IPS DF 6.9 (cell line): ENCODE results near the gene CAP2.
"Not testable (repeated sequence)": the region's sequence is repeated elsewhere in the genome, so short reads cannot be mapped to it uniquely, and the experiment has no call there.

Experiments used
- DNase-seq: peaks from one replicate; pipeline ENCODE4 v3.0.0-alpha.2; 2013; ENCODE audit warnings: low read depth, low spot score
- H3K27ac ChIP-seq: one replicate; pipeline ENCODE4 v1.5.1; 2013; ENCODE audit warnings: low read length, control low read depth
- H3K27me3 ChIP-seq: 2 replicates; pipeline ENCODE4 v1.6.1; 2013; ENCODE audit warnings: mild to moderate bottlenecking, low read length; ENCODE audit not compliant: control insufficient read depth, insufficient read depth
- H3K36me3 ChIP-seq: 2 replicates; pipeline ENCODE4 v1.6.1; 2013; ENCODE audit warnings: low read length; ENCODE audit not compliant: control insufficient read depth, insufficient read depth
- H3K4me1 ChIP-seq: 2 replicates; pipeline ENCODE4 v1.6.1; 2013; ENCODE audit warnings: low read length; ENCODE audit not compliant: control insufficient read depth, insufficient read depth
- H3K4me3 ChIP-seq: 2 replicates; pipeline ENCODE4 v1.5.1; 2013; ENCODE audit warnings: mild to moderate bottlenecking, low read length
- H3K9me3 ChIP-seq: 2 replicates; pipeline ENCODE4 v1.6.1; 2013; ENCODE audit warnings: low read length, inconsistent platforms; ENCODE audit not compliant: control insufficient read depth, insufficient read depth
- WGBS: extraction: QIAGEN DNeasy Blood & Tissue Kit; methylation state at CpG from one replicate; pipeline ENCODE4 v1.1.7; 2013; ENCODE audit warnings: mixed read lengths, missing lambda C conversion rate; ENCODE audit not compliant: insufficient read length, insufficient coverage; 5-methylcytosine and 5-hydroxymethylcytosine counted together

The CAP2 gene

GRCh38 chr6:17511580-17511979 lies 118.2 kb downstream of the CAP2 start:
- WGBS, result no CpG with 5 or more reads among the region's 7 CpGs
- H3K4me3 ChIP-seq, result no peak overlapping the region

DNA sequence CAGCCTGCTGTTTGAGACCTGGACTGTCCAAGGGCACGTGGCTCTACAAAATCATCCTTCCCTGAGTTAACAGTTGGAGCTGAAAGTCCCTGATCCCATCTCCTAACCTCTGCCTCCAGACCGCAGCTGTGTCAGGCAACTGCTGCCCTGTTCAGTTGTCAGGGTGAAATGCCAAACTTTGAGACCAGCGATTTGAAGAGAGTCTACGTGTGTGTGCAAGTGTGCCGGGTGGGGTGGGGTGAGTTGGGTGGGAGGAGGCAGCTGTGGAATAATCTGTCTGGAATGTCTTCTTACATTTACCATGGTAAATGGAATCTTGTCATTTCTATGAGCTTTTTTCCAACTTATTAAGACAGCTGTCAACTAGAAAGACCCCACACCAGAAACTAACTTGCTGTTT lies 125.7 kb downstream of the CAP2 start:
- no CpG with 5 or more reads among the region's 5 CpGs for WGBS
- no peak for DNase-seq
- H3K27me3 ChIP-seq, result no peaks in the 10 kb centered on the region
- no peaks in the 10 kb centered on the region for H3K4me1 ChIP-seq
- no peak overlapping the region for H3K4me3 ChIP-seq
- no peaks in the 10 kb centered on the region for H3K9me3 ChIP-seq
- no peaks in the 10 kb centered on the region for H3K36me3 ChIP-seq
- H3K27ac ChIP-seq, result no peak overlapping the region

More at GRCh38 chr6:17511580-17511979, 118.2 kb downstream of the CAP2 start:
- H3K27me3 ChIP-seq, result no peaks in the 10 kb centered on the region
- H3K36me3 ChIP-seq, result no peaks in the 10 kb centered on the region
- no peaks in the 10 kb centered on the region for H3K9me3 ChIP-seq
- DNase-seq, result no peak
- no peak overlapping the region for H3K27ac ChIP-seq
- H3K4me1 ChIP-seq, result no peaks in the 10 kb centered on the region

DNA sequence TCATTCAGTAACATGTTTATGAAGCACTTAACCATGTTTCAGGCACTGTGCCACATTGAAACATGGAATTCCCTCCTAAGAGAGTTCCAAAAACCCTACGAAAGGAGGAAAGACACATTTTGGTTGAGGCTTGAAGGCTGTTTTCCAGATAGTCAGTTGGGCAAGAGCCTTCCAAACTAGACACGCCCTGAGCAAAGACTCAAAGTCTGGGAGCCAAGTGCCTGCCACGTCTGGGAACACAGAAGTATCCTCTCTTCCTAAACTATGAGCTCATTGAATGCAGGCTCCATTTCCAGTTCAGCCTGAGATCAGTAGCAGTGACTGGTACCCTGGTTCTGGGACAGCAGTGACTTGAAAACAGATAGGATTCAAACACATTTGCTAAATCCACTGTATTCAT lies 132.2 kb downstream of the CAP2 start:
- no peak for DNase-seq
- Histone ChIP-seq H3K9me3 (no peaks in the 10 kb centered on the region), H3K36me3 (no peaks in the 10 kb centered on the region), H3K4me1 (no peaks in the 10 kb centered on the region), H3K27ac (no peak overlapping the region), H3K27me3 (no peaks in the 10 kb centered on the region), H3K4me3 (no peak overlapping the region)
- no CpG with 5 or more reads among the region's 3 CpGs for WGBS

- no peak for DNase-seq
- H3K4me3 ChIP-seq, result no peak overlapping the region
- H3K4me1 ChIP-seq, result no peaks in the 10 kb centered on the region
- no peaks in the 10 kb centered on the region for H3K27me3 ChIP-seq
- no CpG with 5 or more reads among the region's 1 CpG for WGBS
- H3K27ac ChIP-seq, result no peak overlapping the region
- no peaks in the 10 kb centered on the region for H3K36me3 ChIP-seq
- H3K9me3 ChIP-seq, result no peaks in the 10 kb centered on the region
Observed at GRCh38 chr6:17527076-17527475, 133.7 kb downstream of the CAP2 start.

DNA sequence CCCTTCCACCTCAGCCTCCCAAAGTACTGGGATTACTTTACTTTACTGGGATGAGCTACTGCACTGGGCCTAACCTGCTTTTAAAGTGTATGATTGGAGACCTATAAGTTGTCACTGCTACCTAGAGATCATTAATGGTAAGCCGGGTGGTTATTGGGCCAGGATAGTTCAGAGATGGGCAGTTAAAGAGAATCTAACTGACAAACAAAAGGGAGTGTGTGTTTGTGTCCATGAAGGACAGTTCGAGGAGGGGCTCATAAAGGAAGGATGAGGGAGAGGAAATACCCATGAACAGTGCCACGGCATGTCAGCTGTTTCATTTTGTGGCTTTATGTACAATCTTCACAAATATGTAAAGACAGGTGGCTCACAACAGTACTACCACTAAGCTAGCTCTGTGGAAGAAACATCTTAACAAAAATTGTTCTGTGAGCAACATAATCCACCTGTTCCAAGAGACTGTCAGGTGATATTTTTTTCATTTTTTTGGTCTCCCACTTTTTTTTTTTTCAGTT lies 137.0 kb downstream of the CAP2 start:
- no peaks in the 10 kb centered on the region for H3K4me1 ChIP-seq
- H3K27me3 ChIP-seq, result no peaks in the 10 kb centered on the region
- H3K27ac ChIP-seq, result no peak overlapping the region
- no CpG with 5 or more reads among the region's 3 CpGs for WGBS
- no peaks in the 10 kb centered on the region for H3K36me3 ChIP-seq
- no peaks in the 10 kb centered on the region for H3K9me3 ChIP-seq
- H3K4me3 ChIP-seq, result no peak overlapping the region
- no peak for DNase-seq

- Histone ChIP-seq H3K9me3 (no peaks in the 10 kb centered on the region), H3K27me3 (no peaks in the 10 kb centered on the region), H3K4me1 (no peaks in the 10 kb centered on the region), H3K4me3 (no peak overlapping the region), H3K36me3 (no peaks in the 10 kb centered on the region), H3K27ac (no peak overlapping the region)
- WGBS, result no CpG with 5 or more reads among the region's 2 CpGs
- DNase-seq, result no peak
Observed at GRCh38 chr6:17536586-17536985, 143.2 kb downstream of the CAP2 start.

DNA sequence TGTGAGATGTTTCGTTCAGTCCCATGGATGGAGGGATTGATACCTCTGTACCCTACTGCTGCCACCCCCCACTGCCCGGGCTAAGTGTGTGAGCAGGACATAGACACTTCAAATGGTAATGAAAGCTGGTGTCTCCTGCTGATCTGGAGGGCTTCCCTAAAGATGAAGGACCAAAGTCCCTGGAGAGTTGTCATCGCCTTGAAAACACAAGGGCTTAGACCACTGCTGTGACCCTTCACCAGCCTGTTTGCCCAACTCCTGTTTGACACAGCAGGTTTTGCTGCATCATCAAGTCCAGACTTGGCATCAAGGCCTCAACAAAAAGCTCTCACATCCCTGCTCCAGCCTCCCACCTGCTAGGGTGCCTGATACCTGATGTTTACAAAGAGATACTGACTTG lies 148.8 kb downstream of the CAP2 start:
- Histone ChIP-seq H3K4me1 (no peaks in the 10 kb centered on the region), H3K36me3 (no peaks in the 10 kb centered on the region), H3K27me3 (no peaks in the 10 kb centered on the region), H3K9me3 (no peaks in the 10 kb centered on the region), H3K4me3 (no peak overlapping the region), H3K27ac (no peak overlapping the region)
- no CpG with 5 or more reads among the region's 3 CpGs for WGBS
- DNase-seq, result no peak

- H3K4me3 ChIP-seq, H3K9me3 ChIP-seq, H3K36me3 ChIP-seq, H3K4me1 ChIP-seq, H3K27me3 ChIP-seq, H3K27ac ChIP-seq, DNase-seq: not testable (repeated sequence)
- no CpG with 5 or more reads among the region's 4 CpGs for WGBS
Observed at GRCh38 chr6:17545681-17546080, 152.3 kb downstream of the CAP2 start.

- no peaks in the 10 kb centered on the region for H3K36me3 ChIP-seq
- H3K27ac ChIP-seq, result no peak overlapping the region
- H3K4me3 ChIP-seq, result no peak overlapping the region
- WGBS, result no CpG with 5 or more reads among the region's 9 CpGs
- H3K27me3 ChIP-seq, result no peaks in the 10 kb centered on the region
- DNase-seq, result no peak
- H3K9me3 ChIP-seq, result no peaks in the 10 kb centered on the region
- H3K4me1 ChIP-seq, result no peaks in the 10 kb centered on the region
Observed at GRCh38 chr6:17551383-17551958, 158.1 kb downstream of the CAP2 start.

GRCh38 chr6:17552861-17553260 lies 159.5 kb downstream of the CAP2 start:
- DNase-seq, result no peak
- no CpG with 5 or more reads among the region's 3 CpGs for WGBS
- no peaks in the 10 kb centered on the region for H3K27me3 ChIP-seq
- H3K36me3 ChIP-seq, result no peaks in the 10 kb centered on the region
- H3K4me3 ChIP-seq, result no peak overlapping the region
- H3K4me1 ChIP-seq, result no peaks in the 10 kb centered on the region
- H3K9me3 ChIP-seq, result no peaks in the 10 kb centered on the region
- no peak overlapping the region for H3K27ac ChIP-seq

GRCh38 chr6:17556014-17556413 lies 162.6 kb downstream of the CAP2 start:
- H3K36me3 ChIP-seq, result no peaks in the 10 kb centered on the region
- H3K27ac ChIP-seq, result no peak overlapping the region
- no peaks in the 10 kb centered on the region for H3K9me3 ChIP-seq
- no peak for DNase-seq
- no peaks in the 10 kb centered on the region for H3K4me1 ChIP-seq
- no CpG with 5 or more reads among the region's 4 CpGs for WGBS
- H3K27me3 ChIP-seq, result no peaks in the 10 kb centered on the region
- no peak overlapping the region for H3K4me3 ChIP-seq
